ENCODE data around the gene FAM53B.

- TF ChIP-seq CTCF (conservative IDR thresholded peaks at IDR 0.05) (no peak), EZH2 (IDR thresholded peaks at IDR 0.05; ENCODE audit: low read depth) (no peak)
Observed at GRCh38 chr10:124598773-124599587, 145.2 kb downstream of the FAM53B start.
